Thoracic aorta (tissue), 2 donors: ENCODE data around the gene PES1. TPM values are rescaled to one million over a fixed set of nuclear protein-coding genes. Genes with fewer than 3 reads are reported as not detected.

Experiments used
- total RNA-seq, 2 donors: library from RNA; depleted of rRNA; stranded (reverse); fragments of >200 nt; gene quantifications; one replicate each; pipeline versions ENCODE4 v1.1.0 to v1.2.3, GENCODE V29; 2016

PES1 gene
- total RNA-seq, 2 donors from 2014 or later, result 30.5 to 58.6 TPM

Other genes with a start within 250 kb of the PES1 start
- 10 to 100 TPM; 56.7 to 77.0 TPM for gene SF3A1, start 235.0 kb downstream of the PES1 start, total RNA-seq
- gene CCDC157, start 234.9 kb downstream of the PES1 start, total RNA-seq, result 1 to 10 TPM in 1 of 2 donors, under 1 TPM in 1; 0.27 to 2.9 TPM
- gene RNF215, start 204.5 kb downstream of the PES1 start, total RNA-seq, result 10 to 100 TPM; 11.4 to 11.6 TPM
- 10 to 100 TPM in 1 of 2 donors, 1 to 10 TPM in 1; 6.4 to 18.3 TPM for gene SEC14L2, start 194.9 kb downstream of the PES1 start, total RNA-seq
- gene MTFP1, start 166.1 kb downstream of the PES1 start, total RNA-seq, result 1 to 10 TPM; 1.9 to 6.4 TPM
- gene SEC14L3, start 119.9 kb downstream of the PES1 start, total RNA-seq, result not detected
- not detected for gene SEC14L4, start 86.2 kb downstream of the PES1 start, total RNA-seq
- under 1 TPM; 0.27 to 0.56 TPM for gene SEC14L6, start 45.2 kb downstream of the PES1 start, total RNA-seq
- 1 to 10 TPM; 1.5 to 2.2 TPM for gene GAL3ST1, start 17.2 kb downstream of the PES1 start, total RNA-seq
- gene TCN2, start 15.3 kb upstream of the PES1 start, total RNA-seq, result 10 to 100 TPM; 33.9 to 82.0 TPM
- gene SLC35E4, start 43.9 kb upstream of the PES1 start, total RNA-seq, result 10 to 100 TPM; 12.8 to 16.9 TPM
- 1 to 10 TPM; 4.1 TPM for gene DUSP18, start 76.0 kb upstream of the PES1 start, total RNA-seq
- 1 to 10 TPM in 1 of 2 donors, under 1 TPM in 1; 0.71 to 3.0 TPM for gene OSBP2, start 103.0 kb upstream of the PES1 start, total RNA-seq